ENCODE results near the gene PCGF3.
"Not testable (repeated sequence)": the region's sequence is repeated elsewhere in the genome, so short reads cannot be mapped to it uniquely, and the experiment has no call there.

The PCGF3 gene

DNA sequence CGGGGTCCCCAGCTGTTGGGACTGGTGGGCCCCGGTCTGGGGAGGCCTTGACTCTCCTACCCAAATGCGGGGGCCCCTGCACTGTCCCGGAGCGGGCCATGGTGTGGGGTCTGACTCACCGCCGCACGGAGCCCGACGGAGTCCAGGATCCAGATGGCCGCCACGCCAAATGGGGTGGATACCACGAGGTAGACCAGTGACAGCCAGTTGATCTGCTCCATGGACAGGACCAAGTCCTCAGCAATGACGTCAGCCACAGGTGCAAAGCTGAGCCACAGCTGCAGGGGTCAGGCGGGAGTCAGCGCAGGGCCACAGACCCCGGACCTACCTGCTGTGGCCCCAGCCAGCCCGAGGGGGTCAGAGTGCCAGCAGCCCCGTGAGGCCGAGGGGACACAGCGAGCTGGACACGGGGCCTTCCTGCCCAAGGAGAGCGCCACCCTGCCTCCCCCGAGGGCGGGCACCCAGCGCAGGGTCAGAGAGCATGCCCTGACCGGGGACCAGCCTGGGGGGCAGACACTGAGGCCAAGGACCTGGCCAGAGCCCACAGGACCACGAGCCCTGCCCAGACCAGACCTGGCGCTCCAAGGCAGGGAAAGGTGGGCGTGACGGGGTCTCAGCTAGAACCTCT, 19.1 kb upstream of the PCGF3 start:
- Histone ChIP-seq H3K9me3 (ENCODE audit: control insufficient read depth in 1 of 2, low read length in 2 of 2) (no peaks in the 10 kb centered on the region), H3K36me3 (ENCODE audit: control insufficient read depth in 1 of 2, insufficient read depth in 2 of 2, low read length in 2 of 2) (no peaks in the 10 kb centered on the region), H3K4me3 (ENCODE audit: low read depth in 1 of 2, low read length in 2 of 2) (no peak overlapping the region), H3K4me1 (ENCODE audit: control insufficient read depth in 1 of 2, insufficient read depth in 2 of 2, low read length in 2 of 2) (peaks cover 8 to 36% of the 10 kb centered on the region in 2 donors), H3K27me3 (ENCODE audit: low read depth, low read length) (no peaks in the 10 kb centered on the region), H3K27ac (ENCODE audit: low read length) (no peak overlapping the region)

DNA sequence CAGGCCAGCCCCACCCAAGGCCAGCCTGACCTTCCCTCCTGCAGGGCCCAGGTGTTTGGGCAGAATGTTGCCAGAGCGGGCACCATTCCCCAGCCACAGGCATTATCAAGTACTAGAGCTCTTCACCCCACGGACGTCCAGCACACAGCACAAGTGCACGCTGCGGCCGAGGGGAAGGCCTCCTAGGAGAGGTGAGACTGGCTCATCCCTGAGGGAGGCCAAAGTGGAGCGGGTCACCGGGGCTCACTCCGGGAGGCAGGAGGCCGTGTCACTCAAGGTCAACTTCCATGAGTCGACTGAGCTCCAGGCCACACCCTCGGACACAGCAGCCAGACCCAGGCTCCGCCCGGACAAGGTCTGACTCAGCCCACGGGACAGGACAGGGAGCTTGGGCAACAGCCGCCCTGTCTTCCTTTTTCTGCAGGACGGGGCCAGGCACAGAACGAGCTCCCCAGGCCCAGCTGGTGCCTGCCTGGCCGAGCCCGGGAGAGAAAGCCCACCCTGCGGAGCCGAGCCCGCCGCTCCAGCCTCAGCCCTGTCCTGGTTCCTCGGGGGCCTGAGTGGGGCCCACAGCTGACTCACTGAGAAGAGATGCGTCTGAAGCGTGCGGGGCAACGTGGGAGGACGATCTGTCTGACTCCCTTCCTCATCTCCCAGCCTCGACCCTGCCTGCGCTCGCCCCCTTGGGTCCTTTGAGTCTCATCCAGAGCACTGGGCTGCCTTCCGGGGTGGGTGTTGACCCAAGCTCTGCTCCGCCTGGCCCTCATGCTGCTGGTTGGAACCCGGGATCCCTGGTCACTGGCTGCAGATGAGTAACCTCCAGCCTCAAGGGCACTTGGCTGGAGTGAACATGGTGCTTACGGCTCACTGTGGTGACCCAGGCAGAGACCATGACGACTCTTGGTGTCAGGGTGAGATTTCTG, 18.3 kb upstream of the PCGF3 start:
- Histone ChIP-seq H3K9me3 (ENCODE audit: control insufficient read depth in 1 of 2, low read length in 2 of 2) (no peaks in the 10 kb centered on the region), H3K4me3 (ENCODE audit: low read depth in 1 of 2, low read length in 2 of 2) (peak overlapping the region in 1 of 2 donors; percentile 53), H3K4me1 (ENCODE audit: control insufficient read depth in 1 of 2, insufficient read depth in 2 of 2, low read length in 2 of 2) (peaks cover 8 to 36% of the 10 kb centered on the region in 2 donors), H3K27ac (ENCODE audit: low read length) (peak overlapping the region; percentile 39), H3K27me3 (ENCODE audit: low read depth, low read length) (no peaks in the 10 kb centered on the region), H3K36me3 (ENCODE audit: control insufficient read depth in 1 of 2, insufficient read depth in 2 of 2, low read length in 2 of 2) (no peaks in the 10 kb centered on the region)

DNA sequence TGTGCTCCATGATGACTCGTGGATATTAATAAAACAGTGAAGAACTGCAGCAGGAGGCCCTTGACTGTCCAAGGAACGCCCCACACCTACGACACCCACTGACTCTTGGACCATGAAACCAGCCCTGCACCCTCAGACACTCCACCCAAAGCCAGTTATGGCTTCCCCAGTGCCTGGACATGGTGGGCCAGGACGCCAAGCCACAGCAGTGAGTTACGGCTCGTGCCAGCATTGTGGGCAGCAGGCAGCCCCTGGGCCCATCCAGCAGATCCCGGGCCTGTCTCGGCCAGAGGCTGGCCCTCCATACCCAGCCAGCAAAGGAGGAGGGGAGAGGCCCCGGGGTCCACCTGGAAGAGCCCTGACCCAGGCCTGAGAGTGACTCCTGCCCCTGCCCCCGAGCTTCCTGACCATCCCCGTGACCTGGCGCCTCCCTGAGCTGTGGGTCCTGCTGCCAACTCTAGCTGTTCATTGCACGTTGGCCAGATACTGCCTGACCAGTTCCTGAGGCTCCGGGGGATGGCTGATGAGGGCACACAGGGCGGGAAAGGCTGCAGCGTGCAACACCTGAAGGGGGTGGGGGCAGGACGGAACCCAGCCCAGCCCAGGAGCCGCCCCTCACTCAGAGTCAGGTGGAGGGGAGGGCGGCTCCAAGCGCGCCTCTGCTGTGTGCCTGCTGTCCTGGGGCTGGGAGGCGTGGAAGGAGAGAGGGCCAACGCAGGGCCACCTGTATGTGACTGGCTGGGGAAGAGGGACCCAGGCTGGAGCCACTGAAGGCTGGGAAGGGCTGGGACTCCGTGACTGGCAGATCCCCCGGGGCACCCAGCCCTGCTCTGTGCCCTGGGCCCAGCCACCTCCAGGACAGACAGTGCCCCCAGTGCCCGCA, 17.4 kb upstream of the PCGF3 start:
- peak overlapping the region; percentile 39 for H3K27ac ChIP-seq (ENCODE audit: low read length)
- peaks cover 8 to 33% of the 10 kb centered on the region in 2 donors for H3K4me1 ChIP-seq (ENCODE audit: control insufficient read depth in 1 of 2, insufficient read depth in 2 of 2, low read length in 2 of 2)
- H3K9me3 ChIP-seq (ENCODE audit: control insufficient read depth in 1 of 2, low read length in 2 of 2) = no peaks in the 10 kb centered on the region

DNA sequence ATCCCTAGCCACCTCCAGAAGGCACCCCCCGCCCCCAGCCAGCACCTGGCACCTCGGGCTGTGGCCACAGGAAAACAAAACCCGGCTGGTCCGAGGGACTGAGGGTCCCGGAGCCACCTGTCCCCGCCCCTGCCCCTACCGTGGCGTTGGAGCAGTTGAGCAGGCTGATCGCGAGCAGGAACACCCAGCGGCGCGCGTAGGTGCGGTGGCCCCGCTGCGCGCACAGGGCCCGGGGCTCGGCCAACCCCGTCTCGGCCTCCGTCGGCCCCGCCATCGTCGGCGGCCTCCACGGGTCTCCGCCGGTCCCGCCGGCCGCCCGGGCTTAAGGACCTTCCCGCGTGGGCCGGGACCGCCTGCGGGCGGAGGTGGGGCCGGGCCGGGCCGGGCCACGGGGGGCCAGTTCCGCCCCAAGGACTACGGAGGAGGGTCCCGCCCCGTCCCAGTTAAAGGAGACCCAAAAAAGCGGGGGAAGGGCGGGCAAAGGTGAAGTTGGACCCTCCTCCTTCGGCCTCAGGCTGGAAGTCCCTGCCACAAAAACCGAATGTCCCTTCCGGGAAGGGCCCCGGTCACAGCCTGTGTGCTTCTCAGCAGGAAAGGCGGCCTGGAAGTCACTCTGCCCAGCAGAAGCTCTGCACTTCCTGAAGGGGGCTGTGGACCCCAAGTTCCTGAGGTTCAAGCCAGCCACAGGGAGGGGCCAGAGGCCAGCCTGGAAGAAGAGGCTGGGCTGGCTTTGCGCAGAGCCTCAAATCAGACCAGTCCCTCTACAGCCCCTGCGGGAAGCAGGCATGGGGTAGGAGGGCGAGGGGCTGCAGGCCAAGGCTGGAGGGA, 16.6 kb upstream of the PCGF3 start, which contains the start of gene SLC49A3:
Gene SLC49A3 (minus strand): TSS at position 298 of the 828 bp plus-strand sequence. CDS start 24 bp downstream, at position 274.
- H3K36me3 ChIP-seq (ENCODE audit: control insufficient read depth in 1 of 2, insufficient read depth in 2 of 2, low read length in 2 of 2) = no peaks in the 10 kb centered on the region
- H3K9me3 ChIP-seq (ENCODE audit: control insufficient read depth in 1 of 2, low read length in 2 of 2) = no peaks in the 10 kb centered on the region
- no peaks in the 10 kb centered on the region for H3K27me3 ChIP-seq (ENCODE audit: low read depth, low read length)
- H3K27ac ChIP-seq (ENCODE audit: low read length) = peak within 1 kb of the TSS; percentile 39
- peak within 1 kb of the TSS; percentile 30 to 53 for H3K4me3 ChIP-seq (ENCODE audit: low read depth in 1 of 2, low read length in 2 of 2)
- peaks cover 8 to 28% of the 10 kb centered on the region in 2 donors for H3K4me1 ChIP-seq (ENCODE audit: control insufficient read depth in 1 of 2, insufficient read depth in 2 of 2, low read length in 2 of 2)

More for the DNA sequence above, 17.4 kb upstream of the PCGF3 start:
- Histone ChIP-seq H3K36me3 (ENCODE audit: control insufficient read depth in 1 of 2, insufficient read depth in 2 of 2, low read length in 2 of 2) (no peaks in the 10 kb centered on the region), H3K27me3 (ENCODE audit: low read depth, low read length) (no peaks in the 10 kb centered on the region), H3K4me3 (ENCODE audit: low read depth in 1 of 2, low read length in 2 of 2) (peak overlapping the region; percentile 30 to 53)

DNA sequence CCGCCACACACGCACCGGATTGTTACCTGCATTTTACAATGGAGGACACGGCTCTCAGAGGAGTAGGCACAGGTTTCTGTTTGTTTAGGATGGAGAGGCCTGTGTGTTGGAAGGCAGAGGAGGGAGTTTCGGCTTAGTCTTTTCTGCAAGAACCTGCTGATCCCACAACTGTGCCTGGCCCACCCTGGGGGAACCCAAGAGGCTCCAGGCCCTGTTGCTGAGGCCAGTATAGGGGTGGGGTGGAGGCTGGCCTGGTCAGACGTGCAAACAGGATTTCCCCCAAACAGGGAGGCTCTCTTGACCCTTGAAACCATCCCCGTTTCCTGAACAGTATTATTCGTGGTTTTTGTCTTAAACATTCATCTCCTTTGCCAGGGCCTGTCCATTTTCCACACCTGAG, 15.9 kb upstream of the PCGF3 start:
- Histone ChIP-seq H3K36me3 (ENCODE audit: control insufficient read depth in 1 of 2, insufficient read depth in 2 of 2, low read length in 2 of 2) (no peaks in the 10 kb centered on the region), H3K9me3 (ENCODE audit: control insufficient read depth in 1 of 2, low read length in 2 of 2) (no peaks in the 10 kb centered on the region), H3K27ac (ENCODE audit: low read length) (peak overlapping the region; percentile 5), H3K4me3 (ENCODE audit: low read depth in 1 of 2, low read length in 2 of 2) (peak overlapping the region in 1 of 2 donors; percentile 53), H3K4me1 (ENCODE audit: control insufficient read depth in 1 of 2, insufficient read depth in 2 of 2, low read length in 2 of 2) (peaks cover 8 to 28% of the 10 kb centered on the region in 2 donors), H3K27me3 (ENCODE audit: low read depth, low read length) (no peaks in the 10 kb centered on the region)

DNA sequence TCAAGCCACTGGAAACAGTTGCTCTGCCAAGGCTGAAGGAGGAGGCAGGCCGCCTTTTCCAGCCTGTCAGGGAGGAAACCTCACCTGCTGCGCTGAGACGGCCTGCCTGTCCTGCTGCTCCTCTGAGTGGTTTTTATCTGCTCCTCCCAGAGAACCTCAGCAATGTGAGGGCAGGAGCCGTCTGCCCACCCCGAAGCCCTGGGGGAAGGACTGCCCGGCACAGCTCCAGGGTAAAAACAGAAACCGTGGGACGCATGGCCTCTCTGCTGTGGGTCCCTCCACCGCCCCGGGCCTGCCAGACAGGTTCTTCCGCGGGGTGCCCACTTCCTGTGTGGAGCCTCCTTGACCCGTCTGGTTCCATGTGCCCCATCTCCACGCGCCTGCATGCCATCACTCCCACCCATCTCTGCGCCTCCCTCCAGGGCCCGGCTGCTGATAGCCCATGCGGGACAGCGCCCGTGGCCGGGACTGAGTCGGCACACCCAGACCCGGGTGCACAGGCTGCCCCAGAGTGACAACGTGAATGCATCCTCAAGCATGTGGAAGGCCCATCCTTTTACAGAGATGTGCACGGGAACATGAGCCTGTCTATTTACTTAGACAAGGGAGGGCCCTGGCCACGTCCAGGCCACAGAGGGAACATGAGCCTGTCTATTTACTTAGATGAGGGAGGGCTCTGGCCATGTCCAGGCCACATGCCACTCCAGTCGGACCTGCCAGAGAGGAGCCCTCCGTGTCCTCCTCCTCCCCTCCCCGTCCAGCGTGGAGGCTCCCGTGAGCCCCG, 12.7 kb upstream of the PCGF3 start:
- no peaks in the 10 kb centered on the region for H3K36me3 ChIP-seq (ENCODE audit: control insufficient read depth in 1 of 2, insufficient read depth in 2 of 2, low read length in 2 of 2)
- H3K27ac ChIP-seq (ENCODE audit: low read length) = no peak overlapping the region
- H3K4me3 ChIP-seq (ENCODE audit: low read depth in 1 of 2, low read length in 2 of 2) = no peak overlapping the region
- no peaks in the 10 kb centered on the region for H3K27me3 ChIP-seq (ENCODE audit: low read depth, low read length)
- no peaks in the 10 kb centered on the region for H3K9me3 ChIP-seq (ENCODE audit: control insufficient read depth in 1 of 2, low read length in 2 of 2)
- H3K4me1 ChIP-seq (ENCODE audit: control insufficient read depth in 1 of 2, insufficient read depth in 2 of 2, low read length in 2 of 2) = peaks cover 8 to 15% of the 10 kb centered on the region in 2 donors

DNA sequence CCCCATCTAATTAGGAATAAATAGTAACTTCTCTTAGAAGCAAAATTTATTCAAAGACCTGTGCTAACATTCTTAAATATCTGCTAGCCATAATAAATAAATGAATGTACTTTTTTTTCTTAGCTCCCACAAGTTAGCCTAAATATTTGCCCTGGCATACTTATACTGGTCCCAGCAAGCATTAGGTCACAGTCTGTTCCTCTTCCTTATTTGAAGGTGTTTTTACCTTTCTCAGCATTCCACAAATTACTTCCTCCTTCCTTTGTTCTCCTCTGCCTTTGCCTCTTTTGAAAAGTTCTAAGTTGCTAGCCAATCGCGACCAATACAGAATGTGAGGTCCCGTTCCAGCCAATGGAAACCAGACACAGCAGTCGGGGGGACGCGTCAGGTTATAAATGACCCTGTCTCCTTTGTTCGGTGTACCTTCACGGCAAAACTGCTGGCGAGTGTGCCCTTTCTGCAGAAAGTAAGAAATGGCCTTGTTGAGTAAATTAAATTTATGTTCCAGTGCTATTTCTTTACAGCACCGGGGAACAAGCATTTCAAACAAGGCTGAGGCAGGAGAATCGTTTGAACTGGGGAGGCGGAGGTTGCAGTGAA, 11.2 kb upstream of the PCGF3 start:
- H3K36me3 ChIP-seq (ENCODE audit: control insufficient read depth in 1 of 2, insufficient read depth in 2 of 2, low read length in 2 of 2); H3K27ac ChIP-seq (ENCODE audit: low read length); H3K27me3 ChIP-seq (ENCODE audit: low read depth, low read length); H3K9me3 ChIP-seq (ENCODE audit: control insufficient read depth in 1 of 2, low read length in 2 of 2); H3K4me3 ChIP-seq (ENCODE audit: low read depth in 1 of 2, low read length in 2 of 2); H3K4me1 ChIP-seq (ENCODE audit: control insufficient read depth in 1 of 2, insufficient read depth in 2 of 2, low read length in 2 of 2): not testable (repeated sequence)

DNA sequence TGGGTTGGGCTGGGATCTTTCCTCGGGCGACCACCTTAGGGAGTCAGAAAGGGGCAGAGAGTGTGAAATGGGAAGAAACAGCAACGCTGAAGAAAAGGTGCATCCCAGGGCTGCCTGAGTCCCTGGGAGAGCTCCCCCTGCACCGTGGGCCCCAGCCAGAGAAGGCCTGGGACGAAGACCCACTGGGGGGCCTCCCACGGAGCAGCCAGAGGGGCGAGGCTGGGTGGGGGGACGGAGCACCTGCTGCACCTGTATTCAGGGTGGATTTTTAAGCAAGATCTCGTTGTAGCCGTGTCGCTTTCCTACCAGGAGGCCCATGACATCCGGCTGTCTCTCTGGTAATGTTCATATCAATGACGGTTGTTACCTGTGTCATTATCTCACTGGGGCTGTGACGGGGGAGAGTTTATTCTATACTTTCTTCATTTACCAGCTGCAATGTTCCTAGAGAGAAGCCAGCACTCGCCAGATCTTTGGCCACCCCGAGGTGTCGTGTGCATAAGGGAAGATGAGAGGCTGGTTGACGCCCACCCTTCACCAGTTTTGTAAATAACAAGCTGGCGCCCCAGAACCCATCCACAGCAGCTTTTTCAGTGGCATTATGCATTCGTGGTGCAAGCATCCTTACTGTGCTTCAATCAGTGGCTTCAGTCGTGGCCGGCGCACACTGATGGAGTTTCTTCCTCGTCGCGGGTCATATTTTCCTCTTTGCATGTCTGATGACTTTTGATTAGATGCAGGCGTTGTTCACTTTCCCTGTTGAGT, 5.6 kb upstream of the PCGF3 start:
- no peaks in the 10 kb centered on the region for H3K36me3 ChIP-seq (ENCODE audit: control insufficient read depth in 1 of 2, insufficient read depth in 2 of 2, low read length in 2 of 2)
- H3K4me3 ChIP-seq (ENCODE audit: low read depth in 1 of 2, low read length in 2 of 2) = no peak overlapping the region
- H3K27me3 ChIP-seq (ENCODE audit: low read depth, low read length) = no peaks in the 10 kb centered on the region
- no peaks in the 10 kb centered on the region for H3K9me3 ChIP-seq (ENCODE audit: control insufficient read depth in 1 of 2, low read length in 2 of 2)
- peaks cover 0 to under 1% of the 10 kb centered on the region in 2 donors for H3K4me1 ChIP-seq (ENCODE audit: control insufficient read depth in 1 of 2, insufficient read depth in 2 of 2, low read length in 2 of 2)
- no peak overlapping the region for H3K27ac ChIP-seq (ENCODE audit: low read length)

DNA sequence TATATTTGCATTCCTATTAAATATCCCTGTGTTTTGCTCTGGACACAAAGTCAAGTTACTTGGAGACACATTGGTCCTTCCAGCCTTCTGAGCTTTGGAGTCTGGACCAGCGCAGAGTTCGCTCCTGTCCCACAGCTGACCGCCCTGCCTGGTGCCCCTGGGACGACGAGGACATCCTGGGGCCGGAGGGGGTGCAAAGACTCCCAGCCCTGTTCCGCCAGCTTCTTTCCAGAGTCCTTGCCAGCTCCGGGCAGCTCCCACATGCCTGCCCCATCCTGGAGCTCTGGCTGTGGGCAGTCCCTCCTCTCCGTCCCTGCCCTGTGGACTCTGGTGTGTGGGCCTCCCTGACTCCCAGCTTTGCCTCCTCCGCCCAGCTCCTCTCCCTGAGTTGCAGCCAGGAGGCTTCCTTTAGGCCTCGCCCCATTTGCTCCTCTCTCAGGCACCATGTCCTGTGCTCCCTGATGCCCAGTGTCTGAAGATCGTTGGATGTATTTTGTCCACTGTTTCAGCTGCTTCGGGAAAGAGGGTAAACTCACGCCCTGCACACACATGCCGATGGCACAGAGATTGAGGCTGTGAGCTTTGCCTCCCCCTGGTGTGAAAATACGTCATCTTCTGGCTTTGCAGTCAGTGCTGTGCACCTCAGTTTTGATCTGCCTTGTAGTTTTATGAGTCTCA, 4.9 kb upstream of the PCGF3 start:
- no peaks in the 10 kb centered on the region for H3K9me3 ChIP-seq (ENCODE audit: control insufficient read depth in 1 of 2, low read length in 2 of 2)
- H3K36me3 ChIP-seq (ENCODE audit: control insufficient read depth in 1 of 2, insufficient read depth in 2 of 2, low read length in 2 of 2) = no peaks in the 10 kb centered on the region
- H3K4me3 ChIP-seq (ENCODE audit: low read depth in 1 of 2, low read length in 2 of 2) = no peak overlapping the region
- H3K27ac ChIP-seq (ENCODE audit: low read length) = no peak overlapping the region
- no peaks in the 10 kb centered on the region for H3K27me3 ChIP-seq (ENCODE audit: low read depth, low read length)
- H3K4me1 ChIP-seq (ENCODE audit: control insufficient read depth in 1 of 2, insufficient read depth in 2 of 2, low read length in 2 of 2) = peaks cover 0 to 4% of the 10 kb centered on the region in 2 donors

All from muscle layer of duodenum (tissue), 2 donors.